GM18868 (cell line): ENCODE data around the gene THADA.
"Not testable (repeated sequence)": the region's sequence is repeated elsewhere in the genome, so short reads cannot be mapped to it uniquely, and the experiment has no call there.

Experiments
- ATAC-seq: cut with Tn5 transposase; IDR thresholded peaks from one replicate; pipeline ENCODE4 v1.9.1; 2021; ENCODE audit warnings: mild to moderate bottlenecking, moderate library complexity; ENCODE audit not compliant: unreplicated experiment

The THADA gene

DNA sequence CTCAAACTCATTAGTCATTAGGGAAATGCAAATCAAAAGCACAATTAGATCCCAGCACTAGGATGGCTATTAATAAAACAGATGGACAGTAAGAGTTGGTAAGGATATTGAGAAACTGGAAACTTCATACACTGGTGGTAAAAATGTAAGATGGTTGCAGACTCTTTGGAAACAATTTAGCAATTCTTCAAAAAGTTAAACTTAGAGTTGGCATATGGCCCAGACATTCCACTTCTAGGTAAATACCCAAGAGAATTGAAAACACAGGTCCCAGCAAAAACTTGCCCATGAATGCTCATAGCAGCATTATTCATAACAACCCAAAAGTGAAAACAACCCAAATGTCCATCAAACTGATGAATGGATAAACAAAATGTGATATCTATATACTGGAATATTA, 284.6 kb downstream of the THADA start:
- ATAC-seq = no peak

DNA sequence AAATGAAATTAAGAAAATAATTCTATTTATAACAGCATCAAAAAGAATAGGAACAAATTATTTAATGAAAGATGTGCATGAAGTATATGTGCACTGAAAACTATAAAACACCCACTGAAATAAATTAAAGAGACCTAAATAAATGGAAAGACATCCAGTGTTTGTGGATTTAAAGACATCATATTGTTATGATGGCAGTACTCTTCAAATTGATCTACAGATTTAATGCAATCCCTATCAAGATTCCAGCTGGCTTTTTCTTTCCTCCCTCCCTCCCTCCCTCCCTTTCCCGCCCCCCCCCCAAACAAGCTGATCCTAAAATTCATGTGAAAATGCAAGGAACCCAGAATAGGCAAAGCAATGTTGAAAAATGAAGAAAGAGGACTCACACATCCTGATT, 285.9 kb downstream of the THADA start:
- no peak for ATAC-seq

DNA sequence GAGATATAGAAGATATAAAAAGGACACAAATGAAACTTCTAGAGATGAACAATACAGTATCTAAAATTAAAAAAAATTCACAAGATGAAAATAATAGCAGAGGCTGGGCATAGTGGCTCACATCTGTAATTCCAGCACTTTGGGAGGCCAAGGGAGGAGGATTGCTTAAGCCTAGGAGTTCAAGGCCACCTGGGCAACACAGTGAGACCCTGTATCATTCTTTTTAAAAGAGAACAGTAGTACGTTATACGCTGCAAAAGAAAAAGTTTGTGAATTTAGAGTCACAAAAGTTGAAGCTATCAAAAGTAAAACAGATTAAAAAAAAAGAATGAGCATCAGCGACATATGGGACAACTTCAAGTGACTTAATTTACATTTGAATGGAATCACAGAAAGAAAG, 287.9 kb downstream of the THADA start:
- ATAC-seq = no peak

DNA sequence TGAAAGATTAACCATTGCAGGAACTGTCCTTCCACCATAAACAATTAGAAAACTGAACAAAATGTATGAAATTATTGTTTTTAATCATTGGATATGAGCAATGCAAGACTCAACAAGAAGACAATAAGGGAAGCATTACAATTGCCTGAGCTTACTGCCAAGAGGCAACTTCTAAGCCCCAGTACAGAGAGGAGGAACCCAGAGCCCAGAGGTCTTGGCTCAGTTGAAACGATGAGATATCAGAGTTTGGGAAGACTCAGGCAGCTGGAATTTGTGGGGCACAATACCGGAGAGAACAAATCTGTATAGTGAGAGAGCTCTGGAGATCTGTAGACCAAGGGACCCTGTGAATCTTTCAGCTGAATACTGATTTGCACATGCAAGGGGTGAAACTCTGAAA, 288.8 kb downstream of the THADA start:
- no peak for ATAC-seq

DNA sequence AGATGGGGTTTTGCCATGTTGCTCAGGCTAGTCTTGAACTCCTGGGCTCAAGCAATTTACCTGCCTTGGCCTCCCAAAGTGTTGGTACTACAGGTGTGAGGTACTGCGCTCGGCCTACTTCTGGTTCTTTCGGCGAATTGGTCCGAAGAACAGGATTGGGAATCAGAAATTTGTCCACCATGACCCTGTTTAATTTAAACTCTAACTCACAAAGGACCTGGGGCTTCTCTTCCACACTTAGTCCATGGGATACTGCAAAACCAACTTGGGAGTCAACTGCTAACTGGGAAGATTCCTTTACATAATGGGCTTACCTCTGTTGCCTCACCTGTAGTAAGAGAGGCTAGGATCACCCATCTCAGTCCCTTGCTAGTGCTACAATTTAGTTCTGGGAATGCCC, 289.6 kb downstream of the THADA start:
- ATAC-seq = no peak

DNA sequence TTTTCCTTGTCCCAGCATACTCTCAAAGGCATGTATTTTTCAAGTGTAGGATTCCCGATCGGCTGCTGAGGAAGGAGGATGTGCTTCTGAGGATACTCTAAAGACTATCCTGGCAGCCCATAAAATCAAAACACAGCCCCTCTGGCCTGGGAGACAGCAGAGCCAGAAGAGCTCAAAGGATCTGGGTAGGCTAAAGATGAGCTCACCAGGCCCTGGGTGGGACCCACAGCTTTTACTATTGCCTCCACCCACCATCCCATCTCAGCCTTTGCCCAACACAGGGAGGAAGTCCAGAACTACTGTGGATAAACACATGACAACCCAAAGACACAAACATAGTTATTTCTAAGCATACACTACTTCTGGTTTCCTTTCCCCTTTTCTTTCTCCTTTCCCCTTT, 290.3 kb downstream of the THADA start:
- no peak for ATAC-seq

DNA sequence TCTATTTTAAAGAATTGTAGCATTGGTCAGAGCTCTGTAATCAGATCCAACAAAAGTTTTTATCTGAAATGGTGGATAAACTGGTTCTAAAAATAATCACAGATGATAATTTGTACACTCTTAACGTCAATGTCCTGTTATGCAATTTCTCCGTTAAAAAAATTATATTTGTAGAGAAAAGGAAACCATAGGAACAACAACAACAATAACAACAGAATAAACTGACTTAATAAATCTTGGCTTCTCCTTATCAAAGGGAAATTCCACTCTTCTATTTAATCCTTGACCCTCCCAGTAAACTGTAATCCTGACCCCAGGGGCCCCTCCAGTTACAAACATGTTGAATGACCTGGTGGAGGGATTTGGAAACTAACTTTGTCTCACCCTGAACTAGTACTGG, 290.8 kb downstream of the THADA start:
- no peak for ATAC-seq

DNA sequence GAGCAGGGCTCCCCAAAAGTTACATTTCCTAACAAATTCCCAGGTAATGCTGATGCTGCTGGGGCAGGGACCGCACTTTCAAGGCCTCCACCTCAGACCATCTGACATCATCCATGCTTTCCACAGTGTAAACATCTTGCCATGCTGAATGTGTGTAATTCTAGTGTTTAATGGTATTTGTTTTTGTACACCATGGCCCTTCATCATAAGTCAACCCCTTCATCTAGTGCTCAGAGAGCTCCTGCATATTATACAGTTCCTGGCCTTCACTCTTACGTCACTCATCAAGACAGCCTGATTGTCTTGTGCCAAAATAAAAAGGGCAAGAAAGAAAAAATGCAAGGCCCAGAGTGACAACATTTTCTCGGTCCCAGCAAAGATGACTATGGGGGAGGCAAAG, 291.9 kb downstream of the THADA start:
- no peak for ATAC-seq

DNA sequence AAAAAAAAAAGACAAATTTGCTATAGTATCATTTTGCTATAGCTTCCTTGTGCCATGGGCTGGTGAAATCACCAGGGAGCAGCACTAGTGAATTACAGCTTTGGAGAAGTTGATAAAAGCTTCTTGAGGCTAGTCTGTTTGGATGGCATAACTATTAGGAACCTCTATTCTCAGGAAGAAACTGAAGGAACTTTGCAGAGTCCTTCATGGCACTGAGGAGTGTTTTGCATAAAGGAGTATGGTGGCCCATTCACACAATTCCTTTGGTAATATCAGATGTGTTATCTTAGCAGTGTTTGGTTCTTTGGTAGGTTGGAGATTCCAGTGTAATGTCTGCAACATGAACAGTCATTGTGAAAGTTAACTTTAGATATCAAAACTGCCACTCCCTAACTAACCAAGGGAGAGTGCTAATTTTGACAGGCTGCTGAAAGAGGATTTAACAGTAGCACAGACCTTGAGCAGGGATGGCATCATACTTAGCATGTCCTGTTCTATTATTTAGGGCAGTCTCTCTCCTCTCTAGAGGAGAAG, 292.8 kb downstream of the THADA start:
- ATAC-seq = no peak

DNA sequence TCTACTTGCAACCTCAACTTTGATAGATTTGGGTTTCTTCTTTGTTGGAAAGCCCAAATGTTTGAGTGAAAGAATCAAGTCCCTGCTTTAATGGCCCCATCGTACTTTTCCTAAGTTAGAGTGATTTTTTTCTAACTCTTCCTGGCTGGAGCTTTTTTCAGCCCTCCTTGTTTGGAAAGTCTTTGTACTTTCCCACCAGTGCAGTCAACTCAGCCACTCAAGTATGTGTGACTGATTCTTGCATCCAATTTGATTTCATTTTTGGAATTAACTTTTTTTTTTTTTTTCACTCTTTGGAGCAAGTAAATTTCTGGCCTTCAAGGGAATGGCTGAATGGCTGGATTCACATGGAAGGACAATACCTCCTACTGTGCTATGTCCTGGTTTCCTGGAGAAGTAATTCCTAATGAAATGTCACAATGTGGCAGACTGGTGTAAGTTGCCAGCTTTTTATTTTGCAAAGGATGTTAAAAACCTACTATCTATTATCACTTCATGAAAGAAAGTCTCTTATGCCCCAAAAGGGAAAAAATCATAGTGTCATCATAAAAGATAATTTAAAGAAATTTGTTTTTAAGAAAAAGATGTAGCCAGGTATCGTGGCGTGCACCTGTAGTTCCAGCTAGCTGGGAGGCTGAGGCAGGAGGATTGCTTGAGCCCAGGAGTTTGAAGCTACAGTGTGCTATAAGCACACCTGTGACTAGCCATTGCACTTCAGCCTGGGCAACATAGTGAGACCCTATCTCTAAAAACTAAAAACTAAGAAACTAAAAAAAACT, 293.5 kb downstream of the THADA start:
- no peak for ATAC-seq

DNA sequence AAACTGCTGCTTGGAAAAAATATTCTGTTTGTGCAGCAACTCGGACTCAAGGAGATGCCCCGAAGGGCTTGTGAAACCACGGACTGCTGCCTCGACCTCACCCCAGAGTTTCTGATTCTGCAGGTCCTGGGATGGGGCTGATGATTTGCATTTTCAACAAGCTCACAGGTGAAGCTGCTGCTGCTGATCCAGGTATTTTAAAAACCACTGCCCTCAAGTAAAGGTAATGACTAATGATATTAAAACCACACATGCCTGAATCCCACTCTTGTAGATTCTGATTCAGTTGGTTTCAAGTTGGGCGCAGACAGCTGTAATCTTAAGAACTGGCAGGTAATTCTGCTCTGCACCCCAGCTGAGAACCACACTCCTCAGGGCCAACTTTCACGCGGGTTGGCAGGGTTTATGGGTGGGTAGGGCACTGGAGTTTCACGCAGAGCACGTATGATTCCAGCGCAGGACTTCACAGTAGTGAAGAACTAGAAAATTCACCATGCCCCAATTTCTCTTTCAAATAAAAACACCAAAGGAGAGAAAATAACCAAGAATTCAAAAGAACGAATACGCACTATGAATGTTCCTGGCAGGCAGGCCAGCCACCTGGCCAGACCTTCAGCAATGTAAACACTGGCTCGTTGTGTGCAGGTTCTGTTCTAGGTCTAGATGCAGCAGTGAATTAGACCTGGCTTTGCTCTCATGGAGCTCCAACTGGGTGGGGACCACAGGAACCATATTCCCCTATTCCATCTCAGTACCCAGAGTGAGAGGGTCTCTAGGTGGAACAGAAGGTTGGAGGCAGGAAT, 294.9 kb downstream of the THADA start:
- no peak for ATAC-seq

DNA sequence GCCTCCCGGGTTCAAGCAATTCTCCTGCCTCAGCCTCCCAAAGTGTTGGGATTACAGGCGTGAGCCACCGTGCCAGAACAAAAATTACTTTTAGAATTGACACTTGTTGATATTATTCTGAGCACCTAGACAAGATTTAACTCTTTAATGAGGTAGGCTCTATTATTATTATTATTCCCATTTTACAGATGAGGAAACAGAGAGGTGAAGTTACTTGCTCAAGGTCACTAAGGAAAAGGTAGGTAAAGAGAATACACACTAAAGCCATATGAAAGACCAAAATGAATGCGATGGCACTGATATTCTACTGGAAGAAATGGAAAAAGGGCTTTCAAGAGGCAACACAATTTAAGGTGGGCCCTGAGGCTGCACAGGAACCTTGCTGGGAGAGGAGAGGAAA, 295.6 kb downstream of the THADA start:
- ATAC-seq = no peak

DNA sequence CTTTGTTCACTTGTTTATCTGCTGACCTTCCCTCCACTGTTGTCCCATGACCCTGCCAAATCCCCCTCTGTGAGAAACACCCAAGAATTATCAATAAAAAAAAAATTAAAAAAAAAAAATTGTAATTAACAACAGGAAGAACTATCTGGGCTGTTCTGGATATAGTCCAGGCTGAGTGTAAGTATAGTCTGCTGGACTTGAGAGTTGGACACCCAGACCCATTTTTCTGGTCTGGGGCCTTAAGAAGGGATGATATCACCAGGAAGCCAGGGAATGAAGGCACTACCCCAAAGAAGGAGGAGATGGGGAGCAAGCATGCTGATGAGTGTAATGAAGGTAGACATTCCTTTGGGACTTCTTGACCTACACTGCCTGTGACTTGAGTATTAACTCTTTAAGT, 297.3 kb downstream of the THADA start:
- no peak for ATAC-seq

DNA sequence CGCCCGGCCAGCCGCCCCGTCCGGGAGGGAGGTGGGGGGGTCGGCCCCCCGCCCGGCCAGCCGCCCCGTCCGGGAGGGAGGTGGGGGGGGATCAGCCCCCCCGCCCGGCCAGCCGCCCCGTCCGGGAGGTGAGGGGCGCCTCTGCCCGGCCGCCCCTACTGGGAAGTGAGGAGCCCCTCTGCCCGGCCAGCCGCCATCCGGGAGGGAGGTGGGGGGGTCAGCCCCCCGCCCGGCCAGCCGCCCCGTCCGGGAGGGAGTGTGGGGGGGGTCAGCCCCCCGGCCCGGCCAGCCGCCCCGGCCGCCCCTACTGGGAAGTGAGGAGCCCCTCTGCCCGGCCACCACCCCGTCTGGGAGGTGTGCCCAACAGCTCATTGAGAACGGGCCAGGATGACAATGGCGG, 298.1 kb downstream of the THADA start:
- not testable (repeated sequence) for ATAC-seq

DNA sequence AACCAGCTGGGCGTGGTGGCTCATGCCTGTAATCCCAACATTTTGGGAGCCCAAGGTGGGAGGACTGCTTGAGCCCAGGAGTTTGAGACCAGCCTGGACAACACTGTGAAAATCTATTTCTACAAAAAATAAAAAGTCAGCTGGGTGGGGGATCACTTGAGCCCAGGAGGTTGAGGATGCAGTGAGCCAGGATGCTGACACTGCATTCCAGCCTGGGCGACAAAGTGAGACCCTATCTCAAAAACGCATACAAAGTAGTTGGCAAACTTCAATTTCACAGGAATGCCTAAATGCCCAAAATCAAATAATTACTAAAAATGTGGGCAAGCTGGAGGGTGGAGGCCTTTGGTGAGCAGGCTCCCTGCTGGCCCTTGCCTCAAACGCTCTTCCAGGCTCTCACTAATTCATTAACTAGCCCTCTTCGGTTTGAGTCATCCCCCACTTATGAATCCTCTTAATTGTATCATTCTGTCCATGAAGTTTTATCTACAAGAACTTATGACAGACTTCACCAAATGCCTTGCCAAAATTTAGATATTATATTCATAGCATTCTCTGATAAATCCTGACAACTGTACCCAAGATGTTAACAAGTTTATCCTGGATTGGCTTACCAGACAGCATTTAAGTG, 300.8 kb downstream of the THADA start:
- ATAC-seq = no peak

DNA sequence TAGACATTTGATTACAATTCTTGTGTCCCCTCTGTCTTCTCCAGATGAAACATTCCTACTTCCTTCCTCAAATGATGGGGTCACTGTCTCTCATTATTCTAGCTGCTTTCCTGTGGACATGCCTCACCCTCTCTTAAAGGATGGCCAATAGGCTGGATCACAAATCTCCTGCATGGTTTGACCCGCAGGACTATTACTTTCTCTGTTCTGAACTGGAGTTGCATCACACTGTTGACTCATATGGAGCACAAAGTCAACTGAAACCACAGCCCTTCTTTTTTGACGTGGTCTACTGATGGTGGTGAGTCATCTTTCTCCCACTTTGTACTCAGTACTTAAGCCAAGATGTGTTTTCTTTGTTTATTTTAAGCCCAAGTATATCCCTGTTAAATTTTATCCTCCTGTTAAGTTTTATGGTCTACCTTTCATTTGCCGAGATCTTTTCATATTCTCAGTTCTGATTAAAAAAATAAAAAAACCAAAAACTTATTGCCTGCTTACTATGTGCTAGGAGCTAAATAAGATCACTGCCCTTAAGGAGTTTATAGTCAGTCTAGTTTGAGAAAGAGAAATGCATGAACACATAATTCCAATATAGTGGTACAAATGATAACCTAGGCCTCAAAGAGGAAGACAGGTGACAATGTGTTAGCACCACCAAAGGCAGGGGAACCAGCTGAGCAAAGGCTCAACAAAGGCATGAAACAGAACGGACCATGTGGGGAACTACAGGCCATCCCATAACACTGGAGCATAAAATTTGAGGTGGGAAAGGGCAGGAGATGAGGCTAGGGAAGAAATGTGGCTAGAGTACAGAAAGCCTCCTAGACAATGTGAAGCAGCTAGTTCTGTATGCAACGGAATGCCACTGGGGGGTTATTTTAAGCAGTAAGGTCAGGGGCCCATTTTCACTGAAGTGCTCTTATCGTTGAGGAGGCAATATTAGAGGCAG, 301.8 kb downstream of the THADA start:
- peak; percentile 100 for ATAC-seq

DNA sequence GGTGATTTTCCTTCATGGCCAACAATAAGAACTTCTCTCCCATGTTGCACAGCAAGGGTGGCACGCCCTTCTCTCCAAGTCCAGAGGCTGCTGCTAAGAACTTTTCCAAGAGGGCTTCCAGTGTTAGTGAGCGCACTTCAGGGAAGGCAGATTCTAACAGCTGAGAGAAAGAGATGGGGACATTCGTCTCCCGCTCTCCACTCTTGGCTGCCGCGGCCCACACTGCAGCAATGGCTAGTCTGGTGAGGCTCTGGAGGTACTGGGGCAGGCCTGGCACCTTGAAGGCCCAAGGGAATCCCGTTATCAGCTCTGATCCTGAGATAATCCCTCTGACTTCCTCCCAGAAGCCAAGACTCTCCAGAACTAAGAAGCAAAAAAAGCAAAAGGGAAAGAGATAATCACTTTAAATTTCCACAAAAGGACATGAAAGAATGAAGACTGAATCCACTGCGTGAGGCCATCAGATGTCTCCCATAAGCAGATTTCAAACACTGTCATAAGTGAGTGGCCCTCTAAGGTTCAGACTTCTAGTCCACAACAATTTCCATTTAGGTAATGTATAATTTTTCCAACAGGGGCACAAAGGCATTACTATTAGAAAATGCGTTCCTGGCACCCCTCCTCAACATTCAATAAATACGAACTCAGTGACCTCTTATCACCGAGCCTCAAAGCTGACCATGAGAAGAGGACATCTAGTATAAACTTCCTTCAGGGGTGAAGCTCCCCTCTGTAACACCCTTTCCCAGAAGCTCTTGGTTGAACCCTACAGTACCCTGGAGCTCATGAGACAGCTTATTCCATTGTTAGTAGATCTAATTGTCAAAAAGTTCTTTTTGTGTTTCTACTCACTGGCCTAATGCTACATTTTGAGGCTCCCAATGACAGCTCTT, 302.7 kb downstream of the THADA start:
- ATAC-seq = no peak

DNA sequence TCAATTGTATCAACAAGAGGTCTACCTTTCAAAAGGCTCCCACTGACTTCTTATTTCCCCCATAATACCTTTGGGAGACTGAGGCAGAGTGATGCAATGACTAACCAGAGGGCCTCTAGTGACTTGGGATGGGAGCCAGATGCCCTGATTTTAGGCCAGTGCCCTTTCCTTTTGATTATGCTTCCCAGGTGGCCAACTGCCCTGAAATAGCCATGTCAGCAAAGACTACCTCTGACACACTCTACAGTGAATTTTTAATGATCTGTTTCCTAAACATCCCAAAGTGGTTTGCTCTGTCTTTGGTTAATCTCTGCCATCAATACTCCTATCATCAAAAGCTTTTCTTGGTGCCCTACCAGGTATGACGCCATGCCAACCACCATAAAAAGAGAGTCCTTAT, 303.5 kb downstream of the THADA start:
- ATAC-seq = no peak

DNA sequence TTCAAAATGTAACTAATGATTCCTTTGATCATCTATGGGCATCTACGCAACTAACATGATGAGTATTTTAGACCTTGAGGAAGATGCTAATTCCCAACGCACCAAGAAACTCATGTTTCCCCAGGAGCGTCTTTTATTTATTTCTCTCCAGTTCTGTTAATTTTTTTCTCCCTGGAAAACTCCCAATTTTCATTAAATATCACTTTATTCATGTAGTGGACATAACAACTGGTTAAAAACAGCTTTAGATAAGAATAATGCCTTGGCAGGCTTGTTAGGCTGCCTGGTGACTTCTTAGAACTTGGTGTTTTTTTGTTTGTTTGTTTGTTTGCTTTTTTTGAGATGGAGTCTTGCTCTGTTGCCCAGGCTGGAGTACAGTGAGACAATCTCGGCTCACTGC, 306.5 kb downstream of the THADA start:
- ATAC-seq = no peak
